ENCODE results near the gene TRPM2.
"Not testable (repeated sequence)": the region's sequence is repeated elsewhere in the genome, so short reads cannot be mapped to it uniquely, and the experiment has no call there.

Gene TRPM2

DNA sequence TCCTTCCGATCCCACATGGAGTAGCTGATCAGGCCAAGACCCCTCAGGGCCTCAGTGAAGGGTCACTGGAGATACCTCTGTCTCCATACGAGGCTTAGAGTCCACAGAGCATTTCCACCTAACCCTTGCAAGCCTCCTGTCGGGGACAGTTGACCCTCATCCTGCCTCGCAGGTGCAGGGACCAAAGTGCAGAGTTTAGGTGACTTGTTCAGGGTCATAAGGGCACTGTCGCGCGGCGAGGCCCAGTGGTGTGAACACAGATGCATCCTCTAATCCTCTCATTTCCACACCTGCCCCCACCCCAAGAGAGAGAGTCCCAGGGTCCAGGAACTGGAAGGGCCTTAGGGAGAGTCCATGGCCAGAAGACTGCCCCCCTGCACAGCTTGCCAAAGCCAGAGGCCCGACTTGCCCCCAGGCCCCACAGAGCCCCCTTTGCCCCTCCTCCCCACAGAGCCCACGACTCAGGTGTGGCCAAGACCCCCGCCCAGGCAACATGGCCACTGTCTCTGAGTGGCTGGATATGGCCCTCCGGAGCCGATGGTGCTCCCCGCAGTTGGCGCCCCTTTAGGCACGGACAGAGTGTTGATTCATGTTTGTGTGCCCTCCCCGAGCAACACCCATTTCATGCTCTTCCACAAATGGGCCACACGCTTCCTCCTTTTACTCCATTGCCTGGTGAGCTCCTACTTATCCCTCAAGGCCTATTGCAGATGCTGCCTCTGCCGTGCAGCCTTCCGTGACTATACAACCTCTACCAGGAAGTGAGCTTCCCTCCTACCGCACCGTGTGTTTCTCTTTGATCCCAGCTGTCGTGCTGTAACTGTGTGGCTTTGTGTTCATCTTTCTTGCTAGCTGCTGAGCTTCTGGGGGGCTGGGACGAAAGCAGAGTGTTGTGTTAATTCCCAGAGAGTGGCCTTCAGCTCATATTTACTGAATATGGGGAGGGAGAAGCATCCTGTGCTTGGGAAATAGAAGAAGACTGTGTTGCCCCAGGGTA is 1.7 kb downstream of the TRPM2 start:
- no peak for DNase-seq (ENCODE audit: low read depth)

GRCh38 chr21:44356160-44356559 is 2.7 kb downstream of the TRPM2 start:
- DNase-seq (ENCODE audit: low read depth) = no peak

DNA sequence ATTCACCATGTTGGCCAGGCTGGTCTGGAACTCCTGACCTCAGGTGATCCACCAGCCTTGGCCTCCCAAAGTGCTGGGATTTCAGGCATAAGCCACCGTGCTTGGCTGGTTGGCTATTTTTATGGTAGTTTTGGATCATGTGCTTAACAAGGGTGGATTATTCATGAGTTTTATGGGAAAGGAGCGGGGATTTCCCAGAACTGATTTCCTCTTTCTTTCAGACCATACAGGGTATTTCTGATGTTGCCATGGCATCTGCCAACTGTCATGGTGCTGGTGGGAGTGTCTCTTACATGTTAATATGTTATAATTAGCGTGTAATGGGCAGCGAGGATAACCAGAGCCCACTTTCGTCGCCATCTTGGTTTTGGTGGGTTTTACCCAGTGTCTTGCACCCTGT is 3.2 kb downstream of the TRPM2 start:
- DNase-seq (ENCODE audit: low read depth) = no peak

GRCh38 chr21:44357064-44357837 is 3.8 kb downstream of the TRPM2 start:
- no peak for DNase-seq (ENCODE audit: low read depth)

DNA sequence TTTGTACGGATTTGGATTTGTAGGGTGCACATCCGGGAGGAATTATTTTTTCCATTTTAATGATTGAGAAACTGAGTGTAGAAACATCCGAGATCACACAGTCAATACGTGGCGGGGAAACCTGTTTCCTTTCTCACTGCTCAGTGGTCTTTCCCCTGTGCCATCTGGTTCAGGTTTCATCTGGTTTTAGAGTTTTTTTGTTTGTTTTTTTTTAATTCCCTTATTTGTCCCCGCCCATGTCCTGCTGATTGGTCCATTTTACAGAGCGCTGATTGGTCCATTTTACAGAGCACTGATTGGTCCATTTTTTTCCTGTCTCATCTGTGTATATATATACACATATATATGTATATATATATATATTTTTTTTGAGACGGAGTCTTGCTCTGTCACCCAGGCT is 6.0 kb downstream of the TRPM2 start:
- no peak for DNase-seq (ENCODE audit: low read depth)

- no peak for DNase-seq (ENCODE audit: low read depth)
Observed at GRCh38 chr21:44360159-44360558, 6.7 kb downstream of the TRPM2 start.

- not testable (repeated sequence) for DNase-seq (ENCODE audit: low read depth)
Observed at GRCh38 chr21:44361903-44362302, 8.5 kb downstream of the TRPM2 start.

DNA sequence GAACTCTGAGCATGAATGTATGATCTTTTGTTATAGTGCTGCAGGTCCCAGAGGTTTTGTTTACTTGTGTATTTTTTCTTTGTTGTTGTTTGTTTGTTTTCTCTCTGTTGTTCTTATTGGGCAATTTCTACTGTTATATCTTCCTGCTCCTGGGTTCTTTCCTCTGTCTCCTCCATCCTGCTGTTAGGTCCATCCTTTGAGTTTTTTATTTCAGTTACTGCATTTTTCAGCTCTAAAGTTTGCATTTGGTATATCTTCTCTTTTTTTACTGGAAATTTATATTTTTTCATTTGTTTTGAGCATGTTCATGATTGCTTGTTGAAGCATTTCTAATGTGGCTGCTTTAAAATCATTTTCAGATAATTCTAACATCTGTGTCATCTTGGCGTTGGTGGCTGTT is 9.9 kb downstream of the TRPM2 start:
- no peak for DNase-seq (ENCODE audit: low read depth)

DNA sequence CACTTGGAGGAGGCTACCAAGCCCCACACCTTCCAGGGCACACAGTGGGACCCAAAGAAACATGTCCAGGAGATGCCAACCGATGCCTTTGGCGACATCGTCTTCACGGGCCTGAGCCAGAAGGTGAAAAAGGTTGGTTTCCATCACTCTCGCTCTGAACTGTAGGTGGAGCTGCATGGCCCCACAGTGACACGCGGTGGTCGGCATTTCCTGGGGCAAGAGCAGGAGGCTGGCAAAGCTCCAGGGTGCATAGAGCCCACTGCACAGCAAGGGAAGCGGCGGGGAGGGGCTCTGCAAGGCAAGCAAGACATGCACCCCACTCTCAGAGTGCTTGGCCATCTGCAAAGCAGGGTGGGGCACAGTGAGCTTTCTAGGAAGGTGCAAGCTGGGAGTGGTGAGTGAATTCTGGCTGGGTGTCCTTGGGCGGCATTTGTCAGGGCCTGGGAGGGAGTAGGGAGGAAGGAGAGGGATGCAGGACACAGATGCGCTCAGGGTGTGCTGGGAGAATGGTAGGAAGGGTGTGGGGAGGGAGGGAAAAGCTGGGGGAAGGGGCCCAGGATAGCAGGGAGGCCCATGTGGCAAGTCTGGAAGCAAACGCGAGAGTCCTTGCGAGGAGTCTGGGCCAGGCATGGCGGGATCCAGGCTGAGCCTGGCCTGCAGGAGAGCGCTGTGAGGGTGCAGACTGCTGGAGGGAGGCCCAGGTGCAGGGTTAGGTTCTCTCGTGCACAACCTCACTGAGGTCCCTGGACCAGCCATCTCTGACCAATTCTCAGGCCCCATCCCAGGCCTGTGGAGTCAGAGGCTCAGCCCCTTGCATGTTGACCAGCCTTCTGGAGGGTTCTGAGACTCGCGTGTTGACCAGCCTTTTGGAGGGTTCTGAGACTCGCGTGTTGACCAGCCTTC is 11.0 kb downstream of the TRPM2 start:
- no peak for DNase-seq (ENCODE audit: low read depth)

DNA sequence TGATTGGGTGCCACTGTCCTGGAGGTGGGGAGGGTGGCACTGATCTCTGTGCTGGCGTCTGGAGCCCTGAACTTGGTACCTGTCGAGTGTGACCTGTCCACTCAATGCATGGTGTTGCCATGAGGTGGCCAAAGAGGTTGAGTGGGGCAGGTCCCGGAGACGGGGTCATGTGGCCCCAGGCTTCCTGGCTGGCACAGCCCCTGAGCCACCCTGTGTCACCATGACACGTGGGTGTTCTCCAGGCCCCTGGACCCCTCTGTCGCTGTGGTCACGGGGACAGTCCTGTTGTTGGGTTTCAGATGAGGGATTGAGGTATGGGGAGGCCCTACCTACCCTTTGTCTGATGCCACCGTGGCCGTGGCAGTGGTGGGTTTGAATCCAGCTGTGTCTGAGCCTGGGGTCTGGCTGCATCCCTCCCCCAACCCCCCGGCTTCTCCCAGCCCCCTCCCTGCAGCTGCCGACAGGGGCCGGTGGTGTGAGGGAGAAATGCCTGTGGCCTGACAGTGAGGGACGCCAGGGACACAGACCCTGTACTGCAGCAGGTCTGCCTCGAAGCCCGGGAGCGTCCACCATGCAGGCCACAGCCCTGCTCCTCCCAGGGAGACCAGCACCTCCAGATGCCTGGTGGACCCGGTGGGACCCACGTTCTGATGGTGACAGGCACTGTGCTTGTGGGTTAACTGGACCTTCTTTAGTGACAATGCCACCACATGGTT is 12.0 kb downstream of the TRPM2 start:
- DNase-seq (ENCODE audit: low read depth) = no peak

GRCh38 chr21:44365967-44366585 is 12.7 kb downstream of the TRPM2 start:
- DNase-seq (ENCODE audit: low read depth) = no peak

DNA sequence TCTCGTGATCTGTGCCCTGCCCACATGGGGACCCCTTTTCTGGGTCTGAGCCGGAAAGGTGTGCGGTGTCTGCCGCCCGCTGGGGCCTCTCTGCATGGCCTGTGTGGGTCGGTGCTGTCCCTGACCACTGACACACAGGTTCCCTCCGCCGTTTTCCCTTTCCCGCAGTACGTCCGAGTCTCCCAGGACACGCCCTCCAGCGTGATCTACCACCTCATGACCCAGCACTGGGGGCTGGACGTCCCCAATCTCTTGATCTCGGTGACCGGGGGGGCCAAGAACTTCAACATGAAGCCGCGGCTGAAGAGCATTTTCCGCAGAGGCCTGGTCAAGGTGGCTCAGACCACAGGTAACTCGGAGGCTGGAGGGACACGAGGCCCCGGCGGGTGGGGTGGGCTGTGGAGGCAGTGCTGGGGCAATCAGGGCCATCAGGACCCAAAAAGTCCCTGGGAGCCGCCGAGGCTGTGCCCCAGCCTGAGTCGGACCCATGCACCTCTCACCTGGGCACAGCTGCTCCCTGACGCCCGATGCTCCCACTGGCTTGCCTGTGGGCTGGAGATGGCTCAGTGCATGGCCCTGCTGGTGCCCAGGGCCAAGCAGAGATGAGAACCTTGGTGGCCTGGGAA is 13.3 kb downstream of the TRPM2 start:
- no peak for DNase-seq (ENCODE audit: low read depth)

- no peak for DNase-seq (ENCODE audit: low read depth)
Observed at GRCh38 chr21:44368711-44369446, 15.5 kb downstream of the TRPM2 start.

- no peak for DNase-seq (ENCODE audit: low read depth)
Observed at GRCh38 chr21:44370027-44370735, 16.8 kb downstream of the TRPM2 start.

DNA sequence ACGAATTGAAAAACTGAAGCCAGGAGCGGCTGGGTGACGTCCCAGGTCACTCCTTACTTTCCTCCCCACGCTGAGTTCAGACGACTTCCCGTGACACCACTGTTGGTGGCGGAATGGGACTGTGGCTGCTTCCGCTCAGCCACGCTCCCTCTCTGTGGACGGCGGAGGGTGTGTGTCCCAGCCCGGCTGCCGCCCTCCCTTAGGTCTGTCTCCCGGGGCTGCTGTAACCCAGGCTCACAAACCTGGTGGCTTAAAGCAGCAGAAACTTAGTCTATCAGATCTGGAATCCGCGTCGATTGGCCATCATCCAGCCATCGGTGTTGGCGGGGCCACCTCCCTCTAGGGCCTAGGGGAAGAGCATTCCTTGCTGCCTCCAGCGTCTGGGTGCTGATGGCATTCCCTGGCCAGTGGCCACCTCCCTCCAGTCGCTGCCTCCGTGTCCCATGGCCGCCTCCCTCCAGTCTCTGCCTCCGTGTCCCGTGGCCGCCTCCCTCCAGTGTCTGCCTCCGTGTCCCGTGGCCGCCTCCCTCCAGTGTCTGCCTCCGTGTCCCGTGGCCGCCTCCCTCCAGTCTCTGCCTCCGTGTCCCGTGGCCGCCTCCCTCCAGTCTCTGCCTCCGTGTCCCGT is 17.5 kb downstream of the TRPM2 start:
- no peak for DNase-seq (ENCODE audit: low read depth)

- DNase-seq (ENCODE audit: low read depth) = no peak
Observed at GRCh38 chr21:44371596-44371995, 18.2 kb downstream of the TRPM2 start.

GRCh38 chr21:44372616-44373015 is 19.2 kb downstream of the TRPM2 start:
- DNase-seq (ENCODE audit: low read depth) = no peak

DNA sequence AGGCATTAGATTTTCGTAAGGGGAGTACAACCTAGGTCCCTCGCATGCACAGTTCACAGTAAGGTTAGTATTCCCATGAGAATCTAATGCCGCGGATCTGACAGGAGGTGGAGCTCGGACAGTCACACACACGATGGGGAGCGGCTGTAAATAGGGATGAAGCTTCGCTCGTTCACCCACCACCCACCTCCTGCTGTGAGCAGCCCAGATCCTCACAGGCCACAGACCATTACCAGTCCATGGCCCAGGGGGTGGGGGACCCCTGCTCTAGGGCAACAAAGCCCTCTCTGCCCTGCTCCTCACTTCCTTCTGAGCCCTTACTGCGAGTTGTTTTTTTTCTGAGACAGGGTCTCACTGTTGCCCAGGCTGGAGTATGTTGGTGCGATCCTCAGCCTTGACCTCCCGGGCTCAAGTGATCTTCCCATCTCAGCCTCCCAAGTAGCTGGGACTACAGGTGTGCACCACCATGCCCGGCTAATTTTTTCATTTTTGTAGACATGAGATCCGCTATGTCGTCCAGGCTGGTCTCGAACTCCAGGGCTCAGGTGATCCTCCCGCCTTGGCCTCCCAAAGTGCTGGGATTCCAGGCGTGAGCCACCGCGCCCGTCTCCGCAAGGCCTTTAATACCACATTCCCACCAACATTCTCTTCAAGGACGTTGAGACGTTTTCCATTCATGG is 21.3 kb downstream of the TRPM2 start:
- no peak for DNase-seq (ENCODE audit: low read depth)
